GM19043 (cell line): Measurements from ENCODE around the gene VSTM1.

Source experiments
- ATAC-seq: cut with Tn5 transposase; IDR thresholded peaks from one replicate; pipeline ENCODE4 v1.9.1; 2021; ENCODE audit warnings: low read depth; ENCODE audit not compliant: unreplicated experiment

VSTM1 gene

DNA sequence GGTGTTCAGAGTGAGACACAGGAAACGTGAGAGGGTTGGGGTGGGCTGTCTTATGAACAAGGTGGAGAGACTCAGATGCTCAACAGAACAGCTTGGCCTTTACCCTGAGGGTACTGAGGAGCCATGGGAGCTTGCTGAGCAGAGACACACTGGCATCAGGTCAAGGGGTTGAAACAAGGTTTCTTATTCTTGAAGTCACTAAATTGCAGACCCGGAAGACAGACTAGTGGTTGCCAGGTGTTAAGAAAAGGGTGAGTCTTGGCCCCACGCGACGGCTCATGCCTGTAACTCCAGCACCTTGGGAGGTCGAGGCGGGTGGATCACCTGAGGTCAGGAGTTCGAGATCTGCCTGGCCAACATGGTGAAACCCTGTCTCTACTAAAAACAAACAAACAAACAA lies 49.8 kb downstream of the VSTM1 start:
- ATAC-seq = no peak

- ATAC-seq = no peak
These were observed 52.0 kb downstream of the VSTM1 start for GRCh38 chr19:54011507-54012211.

GRCh38 chr19:54010474-54010873 lies 53.2 kb downstream of the VSTM1 start:
- no peak for ATAC-seq

DNA sequence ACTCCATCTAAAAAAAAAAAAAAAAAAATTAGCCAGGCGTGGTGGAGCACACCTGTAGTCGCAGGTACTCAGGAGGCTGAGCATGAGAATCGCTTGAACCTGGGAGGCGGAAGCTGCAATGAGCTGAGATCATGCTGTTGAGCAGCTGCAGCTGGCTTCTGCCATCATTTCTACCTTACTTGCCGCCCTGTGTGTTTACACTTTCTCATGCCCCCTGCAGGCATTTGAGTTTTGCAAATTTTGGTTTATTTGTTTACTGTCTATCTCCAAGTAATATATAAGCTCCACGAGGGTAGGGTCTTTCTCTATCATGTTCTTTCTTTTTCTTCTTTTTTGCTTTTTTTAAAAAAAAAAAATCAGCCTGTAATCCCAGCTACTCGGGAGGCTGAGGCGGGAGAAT lies 54.3 kb downstream of the VSTM1 start:
- no peak for ATAC-seq

DNA sequence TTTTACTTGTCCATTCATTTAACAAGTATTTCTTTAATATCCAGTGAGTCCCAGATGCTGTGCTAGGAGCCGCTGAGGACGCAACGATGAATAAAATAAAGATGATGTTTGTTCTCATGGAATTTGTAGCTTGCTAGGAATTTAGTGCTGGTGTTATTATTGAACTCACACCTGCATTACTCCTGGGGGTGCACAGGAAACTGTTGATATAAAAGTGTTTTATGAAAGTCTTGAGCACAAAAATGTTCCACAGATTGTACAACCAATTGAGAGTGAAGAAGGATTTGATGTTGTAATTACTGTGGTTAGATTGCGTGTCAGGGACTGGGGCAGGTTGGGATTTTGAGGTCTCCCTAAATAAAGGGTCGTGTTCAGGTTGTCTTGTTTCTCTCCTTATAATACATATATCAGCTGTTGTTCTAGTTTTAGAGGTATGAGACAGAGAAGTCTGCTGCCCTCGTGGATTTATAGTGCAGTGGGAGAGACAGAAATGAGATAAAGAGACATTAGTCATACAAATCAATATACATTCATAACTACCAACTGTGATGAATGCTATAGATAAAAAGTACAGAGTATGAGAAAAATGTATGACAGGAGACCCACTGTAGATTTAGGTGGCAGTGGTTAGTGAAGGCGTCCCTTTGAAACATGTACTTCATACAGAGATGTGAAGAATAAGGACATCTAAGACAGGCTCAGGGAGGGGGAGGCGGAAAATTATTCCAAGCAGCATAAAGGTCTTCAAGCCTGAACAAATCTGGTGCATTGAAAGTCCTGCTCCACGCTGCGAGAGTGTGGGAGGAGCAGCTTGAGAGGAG lies 61.0 kb downstream of the VSTM1 start:
- no peak for ATAC-seq

DNA sequence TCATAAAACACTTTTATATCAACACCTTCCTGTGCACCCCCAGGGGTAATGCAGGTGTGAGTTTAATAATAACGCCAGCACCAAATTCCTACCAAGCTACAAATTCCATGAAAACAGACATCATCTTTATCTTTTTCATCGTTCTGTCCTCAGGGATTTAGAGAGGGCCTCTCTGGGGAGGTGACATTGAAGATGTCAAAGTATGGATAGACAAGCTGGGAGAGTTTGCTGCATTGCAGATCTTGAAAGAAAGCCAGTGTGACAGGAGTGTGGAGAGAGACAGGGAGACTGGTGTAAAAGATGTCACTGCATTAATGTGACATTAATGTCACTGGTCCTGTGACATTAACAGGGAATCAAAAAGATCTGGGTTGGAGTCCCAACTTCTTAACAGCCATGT lies 62.2 kb downstream of the VSTM1 start:
- no peak for ATAC-seq

GRCh38 chr19:53999694-54000093 lies 64.0 kb downstream of the VSTM1 start:
- no peak for ATAC-seq

- no peak for ATAC-seq
These were observed 65.5 kb downstream of the VSTM1 start for GRCh38 chr19:53998223-53998622.

- no peak for ATAC-seq
These were observed 68.9 kb downstream of the VSTM1 start for GRCh38 chr19:53994811-53995210.

DNA sequence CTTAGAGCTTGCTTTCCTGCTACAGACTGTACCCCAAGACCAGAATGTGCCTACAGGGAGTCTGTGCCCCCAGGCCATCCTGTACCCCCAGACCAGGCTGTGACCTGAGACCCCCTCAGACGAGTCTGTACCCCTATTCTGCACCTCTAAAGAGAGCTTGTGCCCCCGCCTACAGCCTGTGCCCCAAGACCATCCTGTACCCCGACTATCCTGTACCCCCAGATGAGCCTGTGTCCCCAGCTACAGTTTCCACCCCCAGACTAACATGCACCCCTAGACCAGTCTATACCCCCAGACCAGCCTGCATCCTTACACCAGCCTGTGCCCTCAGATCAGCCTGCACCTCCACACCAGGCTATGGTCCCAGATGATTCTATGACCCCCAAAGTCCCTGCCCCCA lies 70.2 kb downstream of the VSTM1 start:
- ATAC-seq = no peak

- no peak for ATAC-seq
These were observed 70.9 kb downstream of the VSTM1 start for GRCh38 chr19:53992815-53993214.

DNA sequence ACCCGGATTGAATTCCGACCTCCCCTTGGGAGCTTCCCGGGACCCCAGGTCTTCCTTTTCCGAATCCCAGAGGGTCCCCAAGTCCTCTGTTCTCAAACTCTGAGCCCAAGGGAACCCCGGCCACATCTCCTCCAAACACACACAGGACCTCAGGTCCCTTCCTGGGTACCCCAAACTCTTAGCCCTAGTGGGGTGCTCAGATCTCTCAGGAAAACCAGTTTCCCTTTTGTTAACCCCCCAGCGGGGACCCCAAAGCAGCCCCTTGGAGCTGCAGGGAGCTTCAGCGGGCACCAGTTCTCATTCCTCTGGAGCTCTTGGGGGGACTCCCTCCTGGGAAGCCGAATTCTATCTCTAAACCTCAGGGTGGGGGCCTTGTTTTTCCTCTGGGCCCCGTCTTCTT lies 71.5 kb downstream of the VSTM1 start:
- no peak for ATAC-seq

- ATAC-seq = no peak
These were observed 72.2 kb downstream of the VSTM1 start, which contains the start of gene CACNG6 for GRCh38 chr19:53991224-53992113. Gene CACNG6, plus strand, starts transcription at chr19:53991637. Its CDS starts 1,241 bp downstream, at chr19:53992878.
